GM13976 (cell line): Measurements from ENCODE around the gene ZSCAN25.

ENCODE experiments used
- DNase-seq: peaks from one replicate; pipeline ENCODE4 v3.0.0; 2012; ENCODE audit warnings: low spot score
- CTCF ChIP-seq: IDR thresholded peaks from 2 replicates; pipeline ENCODE4 v1.5.1; 2012; ENCODE audit warnings: borderline replicate concordance, mild to moderate bottlenecking; ENCODE audit not compliant: insufficient read depth; ENCODE audit errors: extremely low read depth, missing control alignments, control extremely low read depth
- in situ Hi-C: fragments of 300-500 bp; cut with MboI; formaldehyde crosslinking; loops from one replicate; pipeline ENCODE4 v1.12.0; 2022; ENCODE audit warnings: low sequenced_read_pairs, mixed read lengths, inconsistent platforms; ENCODE audit not compliant: unreplicated experiment

Gene ZSCAN25

GRCh38 chr7:99625321-99625720 lies 8.6 kb downstream of the ZSCAN25 start:
- no peak for TF ChIP-seq CTCF
- in situ Hi-C loops: no loop called here

GRCh38 chr7:99625961-99626360 lies 9.2 kb downstream of the ZSCAN25 start:
- no peak for TF ChIP-seq CTCF
- in situ Hi-C loops: no loop called here
- no peak for DNase-seq

More at GRCh38 chr7:99625321-99625720, 8.6 kb downstream of the ZSCAN25 start:
- DNase-seq: no peak

- TF ChIP-seq CTCF: no peak
- in situ Hi-C loops: no loop called here
- DNase-seq: no peak
Measured at GRCh38 chr7:99626661-99627060, 9.9 kb downstream of the ZSCAN25 start.

GRCh38 chr7:99627513-99627912 lies 10.8 kb downstream of the ZSCAN25 start:
- TF ChIP-seq CTCF: no peak
- in situ Hi-C loops: no loop called here
- DNase-seq: no peak

GRCh38 chr7:99628471-99629465 lies 12.0 kb downstream of the ZSCAN25 start:
- DNase-seq: no peak
- TF ChIP-seq CTCF: no peak
- in situ Hi-C loops: no loop called here

GRCh38 chr7:99629643-99630042 lies 12.9 kb downstream of the ZSCAN25 start:
- no peak for TF ChIP-seq CTCF
- no peak for DNase-seq
- in situ Hi-C loops: no loop called here
